Measurements from ENCODE around the gene CUL9.

GRCh38 chr6:43273707-43274106 is 91.7 kb downstream of the CUL9 start:
- TF ChIP-seq EP300 (conservative IDR thresholded peaks at IDR 0.05; ENCODE audit: poor library complexity, severe bottlenecking) (no peak), REST (IDR thresholded peaks at IDR 0.05; ENCODE audit: borderline replicate concordance) (no peak)
